DMS114 treated with DMSO at 0.1 percent for 48 hours (cell line): ENCODE data around the gene CUEDC2.

Experiments used
- DNase-seq: peaks from one replicate; lab custom pipeline; 2025; ENCODE audit not compliant: unreplicated experiment; lab: John Stamatoyannopoulos, UW

The CUEDC2 gene

GRCh38 chr10:102432162-102432950, at the start of gene CUEDC2:
Gene CUEDC2, minus strand, starts transcription at chr10:102432574. Its CDS starts 7,386 bp downstream, at chr10:102425188.
- DNase-seq = peak; percentile 97

GRCh38 chr10:102480396-102480795, 48.0 kb upstream of the CUEDC2 start:
- no peak for DNase-seq

- DNase-seq = no peak
Measured at GRCh38 chr10:102479651-102480050, 47.3 kb upstream of the CUEDC2 start.

- no peak for DNase-seq
Measured at GRCh38 chr10:102476466-102477141, 44.2 kb upstream of the CUEDC2 start.

GRCh38 chr10:102475451-102476040, 43.2 kb upstream of the CUEDC2 start:
- no peak for DNase-seq

GRCh38 chr10:102473445-102474331, 41.3 kb upstream of the CUEDC2 start:
- no peak for DNase-seq

- no peak for DNase-seq
Measured at GRCh38 chr10:102470579-102471546, 38.5 kb upstream of the CUEDC2 start.

GRCh38 chr10:102468683-102469082, 36.3 kb upstream of the CUEDC2 start:
- no peak for DNase-seq

GRCh38 chr10:102467971-102468438, 35.6 kb upstream of the CUEDC2 start:
- DNase-seq = no peak

GRCh38 chr10:102467318-102467717, 34.9 kb upstream of the CUEDC2 start:
- DNase-seq = no peak

GRCh38 chr10:102465466-102465865, 33.1 kb upstream of the CUEDC2 start:
- no peak for DNase-seq

GRCh38 chr10:102463983-102464382, 31.6 kb upstream of the CUEDC2 start:
- no peak for DNase-seq

- no peak for DNase-seq
Measured at GRCh38 chr10:102462512-102463054, 30.2 kb upstream of the CUEDC2 start.

- peak; percentile 81 for DNase-seq
Measured at GRCh38 chr10:102461187-102462054, 29.0 kb upstream of the CUEDC2 start.

GRCh38 chr10:102460836-102461186, 28.4 kb upstream of the CUEDC2 start:
- no peak for DNase-seq

- no peak for DNase-seq
Measured at GRCh38 chr10:102458656-102459055, 26.3 kb upstream of the CUEDC2 start.

- DNase-seq = no peak
Measured at GRCh38 chr10:102457591-102458150, 25.3 kb upstream of the CUEDC2 start.

GRCh38 chr10:102455893-102456471, 23.6 kb upstream of the CUEDC2 start:
- DNase-seq = no peak
